Endothelial cell (in vitro differentiated cells): Measurements from ENCODE around the gene C10orf143. TPM values are rescaled to one million over a fixed set of nuclear protein-coding genes. Genes with fewer than 3 reads are reported as not detected.

ENCODE experiments used
- DNase-seq: peaks from one replicate; pipeline ENCODE4 v3.0.0; 2021; ENCODE audit warnings: low spot score
- H3K27ac Mint-ChIP-seq: one replicate; pipeline ENCODE4 v1.8.0; 2021; ENCODE audit warnings: mixed read lengths, inconsistent platforms; ENCODE audit not compliant: unreplicated experiment
- H3K27me3 Mint-ChIP-seq: one replicate; pipeline ENCODE4 v1.8.0; 2021; ENCODE audit warnings: mild to moderate bottlenecking, moderate library complexity, mixed read lengths, inconsistent platforms; ENCODE audit not compliant: unreplicated experiment
- H3K36me3 Mint-ChIP-seq: one replicate; pipeline ENCODE4 v1.8.0; 2021; ENCODE audit warnings: mild to moderate bottlenecking, low read depth, mixed read lengths, inconsistent platforms; ENCODE audit not compliant: unreplicated experiment
- H3K4me1 Mint-ChIP-seq: one replicate; pipeline ENCODE4 v1.8.0; 2021; ENCODE audit warnings: mild to moderate bottlenecking, mixed read lengths, inconsistent platforms; ENCODE audit not compliant: unreplicated experiment
- H3K4me3 Mint-ChIP-seq: one replicate; pipeline ENCODE4 v1.8.0; 2021; ENCODE audit warnings: mild to moderate bottlenecking, mixed read lengths, inconsistent platforms; ENCODE audit not compliant: unreplicated experiment
- H3K9me3 Mint-ChIP-seq: one replicate; pipeline ENCODE4 v1.8.0; 2021; ENCODE audit warnings: mixed read lengths, inconsistent platforms; ENCODE audit not compliant: unreplicated experiment
- total RNA-seq: library from RNA; stranded (reverse); fragmentation: NEBNext Ultra II Directional; extraction: Animal tissue kit (Norgen Biotek cat#: 25700); gene quantifications from one replicate; pipeline ENCODE4 v1.2.1, GENCODE V29; 2021; ENCODE audit not compliant: unreplicated experiment
- TF ChIP-seq, protein P1 (sequence below): fragments of 200-600 bp; sonication (generic); IDR thresholded peaks from one replicate; pipeline ENCODE4 v1.5.0; 2021; ENCODE audit warnings: antibody characterized with exemption; ENCODE audit not compliant: unreplicated experiment

Gene C10orf143
- total RNA-seq, 1 donor from 2014 or later, result 3.4 TPM

DNA sequence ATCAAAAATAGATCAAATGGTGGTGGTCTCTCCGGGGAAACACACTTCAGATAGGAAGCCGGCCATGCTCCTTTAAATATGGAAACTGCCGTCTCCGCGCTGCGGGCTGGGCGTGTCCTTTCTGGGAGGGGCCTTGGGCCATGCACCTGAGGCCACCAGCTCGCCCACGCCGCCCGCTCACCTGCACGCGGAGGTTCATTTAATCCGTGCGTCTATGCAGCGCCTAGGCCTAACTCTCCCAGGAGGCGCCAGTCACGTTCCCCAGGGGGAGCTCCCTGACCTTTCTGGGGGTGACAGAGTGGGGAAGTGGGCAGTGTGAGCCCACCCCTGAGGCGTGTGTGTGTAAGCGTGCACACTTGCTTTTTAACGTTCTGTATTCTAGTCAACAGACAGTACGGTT is 64.0 kb downstream of the C10orf143 start:
- no peak for DNase-seq
- Mint-ChIP-seq H3K9me3 (no peaks in the 10 kb centered on the region), H3K27me3 (peaks cover 12% of the 10 kb centered on the region), H3K4me1 (no peaks in the 10 kb centered on the region), H3K27ac (no peak overlapping the region), H3K4me3 (no peak overlapping the region), H3K36me3 (no peaks in the 10 kb centered on the region)
- TF ChIP-seq, protein P1, sequence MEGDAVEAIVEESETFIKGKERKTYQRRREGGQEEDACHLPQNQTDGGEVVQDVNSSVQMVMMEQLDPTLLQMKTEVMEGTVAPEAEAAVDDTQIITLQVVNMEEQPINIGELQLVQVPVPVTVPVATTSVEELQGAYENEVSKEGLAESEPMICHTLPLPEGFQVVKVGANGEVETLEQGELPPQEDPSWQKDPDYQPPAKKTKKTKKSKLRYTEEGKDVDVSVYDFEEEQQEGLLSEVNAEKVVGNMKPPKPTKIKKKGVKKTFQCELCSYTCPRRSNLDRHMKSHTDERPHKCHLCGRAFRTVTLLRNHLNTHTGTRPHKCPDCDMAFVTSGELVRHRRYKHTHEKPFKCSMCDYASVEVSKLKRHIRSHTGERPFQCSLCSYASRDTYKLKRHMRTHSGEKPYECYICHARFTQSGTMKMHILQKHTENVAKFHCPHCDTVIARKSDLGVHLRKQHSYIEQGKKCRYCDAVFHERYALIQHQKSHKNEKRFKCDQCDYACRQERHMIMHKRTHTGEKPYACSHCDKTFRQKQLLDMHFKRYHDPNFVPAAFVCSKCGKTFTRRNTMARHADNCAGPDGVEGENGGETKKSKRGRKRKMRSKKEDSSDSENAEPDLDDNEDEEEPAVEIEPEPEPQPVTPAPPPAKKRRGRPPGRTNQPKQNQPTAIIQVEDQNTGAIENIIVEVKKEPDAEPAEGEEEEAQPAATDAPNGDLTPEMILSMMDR, result no peak

DNA sequence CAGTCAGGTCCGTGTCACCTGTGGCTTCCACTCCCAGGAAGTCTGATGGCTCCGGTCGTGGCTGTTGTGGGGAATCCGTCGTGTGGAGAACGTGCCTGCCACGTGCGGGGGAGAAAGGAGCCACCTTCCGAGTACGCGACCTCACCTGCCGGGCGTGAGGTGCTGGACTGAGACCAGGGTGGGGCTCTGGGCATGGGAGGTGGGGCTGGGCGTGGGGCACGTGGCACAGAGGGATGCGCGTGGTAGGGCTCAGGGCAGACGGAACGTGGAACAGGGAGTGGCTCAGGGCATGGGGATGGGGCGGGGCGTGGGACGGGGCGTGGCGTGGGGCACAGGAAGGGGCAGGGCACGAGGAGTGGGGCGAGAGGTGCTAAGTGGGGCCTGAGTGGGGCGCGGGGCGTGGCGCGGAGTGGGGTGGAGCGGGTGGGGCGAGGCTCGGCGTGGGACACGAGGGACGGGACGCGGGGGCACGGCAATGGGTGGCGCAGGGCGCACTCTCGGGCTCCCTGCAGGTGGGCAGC is 64.8 kb downstream of the C10orf143 start:
- H3K36me3 Mint-ChIP-seq, result no peaks in the 10 kb centered on the region
- DNase-seq, result no peak
- no peak overlapping the region for H3K4me3 Mint-ChIP-seq
- TF ChIP-seq, protein P1, result no peak
- H3K27me3 Mint-ChIP-seq, result peaks cover 12% of the 10 kb centered on the region
- H3K4me1 Mint-ChIP-seq, result no peaks in the 10 kb centered on the region
- no peaks in the 10 kb centered on the region for H3K9me3 Mint-ChIP-seq
- no peak overlapping the region for H3K27ac Mint-ChIP-seq

DNA sequence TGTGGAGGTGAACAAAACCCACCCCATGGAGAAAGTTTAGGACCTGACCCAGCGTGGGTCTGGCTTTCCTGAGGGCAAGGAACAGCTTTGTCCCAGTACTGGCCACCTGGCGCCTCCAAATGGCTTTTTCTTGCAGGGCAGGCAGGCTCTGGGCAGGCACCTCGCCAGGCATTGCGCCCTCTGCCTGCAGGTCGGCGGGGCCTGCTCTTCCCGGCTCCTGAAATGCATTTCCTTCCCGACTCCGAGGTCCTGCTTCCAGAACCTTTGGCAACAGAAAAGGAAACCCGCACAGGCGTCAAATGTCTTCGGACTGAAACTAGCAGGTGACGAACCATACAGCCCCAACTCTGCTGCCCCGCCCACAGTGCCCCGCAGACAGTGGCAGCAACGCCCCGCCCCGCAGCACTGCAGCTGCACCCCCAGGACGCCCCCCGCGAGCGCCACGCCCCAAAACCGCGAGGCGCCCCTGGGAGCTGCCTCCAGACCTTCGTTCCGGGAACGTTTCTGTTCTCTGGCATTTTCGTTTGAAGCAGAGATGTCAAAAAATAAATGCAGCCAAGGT is 65.5 kb downstream of the C10orf143 start:
- Mint-ChIP-seq H3K4me3 (no peak overlapping the region), H3K9me3 (no peaks in the 10 kb centered on the region), H3K36me3 (no peaks in the 10 kb centered on the region), H3K4me1 (no peaks in the 10 kb centered on the region), H3K27me3 (peaks cover 12% of the 10 kb centered on the region), H3K27ac (no peak overlapping the region)
- peak; percentile 55 for DNase-seq
- TF ChIP-seq, protein P1, result no peak

DNA sequence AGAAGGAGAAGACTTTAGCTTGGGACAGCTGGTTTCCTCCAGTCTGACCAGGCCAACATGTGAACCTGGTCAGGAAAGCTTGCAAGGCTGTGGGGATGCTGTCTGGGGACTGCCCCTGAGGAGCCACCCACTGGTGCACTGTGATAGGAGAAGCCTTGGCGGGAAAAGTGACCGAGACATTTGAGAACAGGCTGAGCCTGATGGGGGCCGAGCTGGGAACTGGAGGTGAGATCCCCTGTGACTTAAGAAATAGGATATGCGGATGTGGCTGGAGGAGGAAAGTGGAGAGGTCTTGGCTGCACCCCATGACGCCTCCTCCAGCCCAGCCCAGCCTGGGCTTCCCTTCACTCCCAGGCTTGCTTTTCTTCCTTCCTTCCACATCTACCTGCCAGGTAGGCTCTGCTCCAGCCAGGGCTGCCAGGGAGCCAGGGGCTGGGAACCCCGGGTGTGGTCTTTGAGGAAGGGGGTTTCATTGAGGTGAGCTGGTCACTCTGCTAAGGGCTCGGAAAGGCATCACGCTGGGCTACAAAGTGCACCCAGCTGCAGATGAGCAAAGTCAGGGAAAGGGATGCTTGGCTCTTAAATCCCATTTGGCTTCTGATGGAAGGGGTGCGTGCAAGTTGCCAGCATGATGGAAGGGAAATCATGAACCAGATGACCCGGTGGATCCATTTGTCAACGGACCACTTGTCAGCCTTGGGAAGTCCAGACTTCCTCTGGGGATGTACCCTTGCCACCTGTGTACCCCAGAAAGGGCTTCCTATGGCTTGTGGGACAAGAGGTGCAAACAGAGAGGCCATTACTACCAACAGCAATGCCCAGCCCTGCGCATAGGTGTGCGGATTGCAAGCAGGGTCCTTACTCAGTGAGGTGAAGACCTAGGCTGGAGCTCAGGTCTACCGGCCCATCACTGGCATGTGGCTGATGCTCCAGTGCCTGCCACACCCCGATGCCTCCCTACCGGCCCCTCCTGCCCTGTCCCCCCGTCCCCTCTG is 66.3 kb downstream of the C10orf143 start:
- H3K4me3 Mint-ChIP-seq, result no peak overlapping the region
- no peak overlapping the region for H3K27ac Mint-ChIP-seq
- no peaks in the 10 kb centered on the region for H3K9me3 Mint-ChIP-seq
- no peak for DNase-seq
- H3K27me3 Mint-ChIP-seq, result peaks cover 12% of the 10 kb centered on the region
- H3K4me1 Mint-ChIP-seq, result no peaks in the 10 kb centered on the region
- no peaks in the 10 kb centered on the region for H3K36me3 Mint-ChIP-seq
- TF ChIP-seq, protein P1, result no peak
